T-helper 2 cell treated with Interferon-gamma antibody and Interleukin-4, amounts not matched to agents 5 μg/mL and 100 μg/mL, for 36 hours (primary cell): Measurements from ENCODE around the gene SH3YL1.

Source experiments
- DNase-seq: peaks from one replicate; pipeline ENCODE4 v3.0.0; 2021; ENCODE audit warnings: low spot score
- H3K27ac Mint-ChIP-seq: one replicate; pipeline ENCODE4 v1.8.0; 2021; ENCODE audit warnings: mild to moderate bottlenecking, mixed read lengths
- H3K27me3 Mint-ChIP-seq: one replicate; pipeline ENCODE4 v1.8.0; 2021; ENCODE audit warnings: low read depth, mixed read lengths
- H3K36me3 Mint-ChIP-seq: one replicate; pipeline ENCODE4 v1.8.0; 2021; ENCODE audit warnings: low read depth, mixed read lengths
- H3K4me1 Mint-ChIP-seq: one replicate; pipeline ENCODE4 v1.8.0; 2021; ENCODE audit warnings: low read depth, mixed read lengths
- H3K4me3 Mint-ChIP-seq: one replicate; pipeline ENCODE4 v1.8.0; 2022; ENCODE audit warnings: mild to moderate bottlenecking, moderate library complexity, mixed read lengths
- H3K9me3 Mint-ChIP-seq: one replicate; pipeline ENCODE4 v1.8.0; 2021; ENCODE audit warnings: mixed read lengths

SH3YL1 gene, protein sequence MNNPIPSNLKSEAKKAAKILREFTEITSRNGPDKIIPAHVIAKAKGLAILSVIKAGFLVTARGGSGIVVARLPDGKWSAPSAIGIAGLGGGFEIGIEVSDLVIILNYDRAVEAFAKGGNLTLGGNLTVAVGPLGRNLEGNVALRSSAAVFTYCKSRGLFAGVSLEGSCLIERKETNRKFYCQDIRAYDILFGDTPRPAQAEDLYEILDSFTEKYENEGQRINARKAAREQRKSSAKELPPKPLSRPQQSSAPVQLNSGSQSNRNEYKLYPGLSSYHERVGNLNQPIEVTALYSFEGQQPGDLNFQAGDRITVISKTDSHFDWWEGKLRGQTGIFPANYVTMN

DNA sequence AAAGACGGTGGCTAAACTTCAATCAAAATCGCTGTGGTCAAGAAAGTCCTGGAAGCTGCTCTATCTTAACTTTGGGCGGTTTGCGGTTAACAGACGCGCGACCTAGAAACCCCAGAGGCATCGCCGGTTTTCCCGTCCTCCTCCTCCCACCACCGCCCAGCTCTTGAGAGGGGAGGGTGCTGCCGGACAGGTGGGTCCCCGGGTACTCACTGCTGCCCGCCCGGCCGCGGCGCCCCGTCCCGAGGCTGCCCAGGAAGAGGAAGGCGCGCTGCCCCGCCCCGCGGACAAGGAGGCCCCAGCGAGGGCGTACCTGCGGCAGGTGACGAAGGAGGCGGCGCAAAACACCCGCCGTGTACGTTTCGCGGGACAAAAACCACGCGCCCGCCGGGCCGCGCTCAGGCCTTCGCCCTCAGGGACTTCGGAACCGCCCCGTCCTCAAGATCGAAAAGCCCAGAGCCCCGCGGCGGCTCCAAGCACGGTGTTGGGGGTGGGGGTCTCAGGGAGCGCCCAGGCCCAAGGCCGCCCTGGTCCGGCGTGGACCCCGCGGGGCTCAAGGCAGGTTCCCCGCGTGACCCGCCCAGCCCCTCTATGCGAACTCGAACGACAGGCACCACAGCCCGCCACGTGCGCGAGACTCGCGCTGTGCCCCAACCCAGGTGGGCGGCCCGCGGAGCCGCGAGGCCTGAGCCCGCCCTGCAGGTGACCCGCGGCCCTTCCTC lies at the start of gene SH3YL1:
TSS of gene SH3YL1 (minus strand) at position 259 of the 719 bp plus-strand sequence. CDS start at position 211, 48 bp downstream.
- peaks cover 5% of the 10 kb centered on the region for H3K36me3 Mint-ChIP-seq
- H3K27ac Mint-ChIP-seq = peak within 1 kb of the TSS; percentile 95
- H3K9me3 Mint-ChIP-seq = peaks cover under 1% of the 10 kb centered on the region
- peaks cover 38% of the 10 kb centered on the region for H3K4me1 Mint-ChIP-seq
- no peaks in the 10 kb centered on the region for H3K27me3 Mint-ChIP-seq
- peak; percentile 39 for DNase-seq
- peak within 1 kb of the TSS; percentile 95 for H3K4me3 Mint-ChIP-seq

- Mint-ChIP-seq H3K36me3 (no peaks in the 10 kb centered on the region), H3K9me3 (no peaks in the 10 kb centered on the region), H3K4me1 (peaks cover 4% of the 10 kb centered on the region), H3K27ac (no peak overlapping the region), H3K27me3 (no peaks in the 10 kb centered on the region), H3K4me3 (no peak overlapping the region)
- DNase-seq = no peak
Observed at GRCh38 chr2:310994-311393, 47.2 kb upstream of the SH3YL1 start.

- H3K27ac Mint-ChIP-seq = no peak overlapping the region
- no peaks in the 10 kb centered on the region for H3K36me3 Mint-ChIP-seq
- no peak overlapping the region for H3K4me3 Mint-ChIP-seq
- H3K27me3 Mint-ChIP-seq = no peaks in the 10 kb centered on the region
- DNase-seq = no peak
- H3K4me1 Mint-ChIP-seq = peaks cover 11% of the 10 kb centered on the region
- H3K9me3 Mint-ChIP-seq = no peaks in the 10 kb centered on the region
Observed at GRCh38 chr2:309954-310510, 46.2 kb upstream of the SH3YL1 start.

GRCh38 chr2:309148-309953 lies 45.5 kb upstream of the SH3YL1 start:
- H3K9me3 Mint-ChIP-seq = no peaks in the 10 kb centered on the region
- no peak overlapping the region for H3K27ac Mint-ChIP-seq
- H3K4me3 Mint-ChIP-seq = no peak overlapping the region
- no peak for DNase-seq
- H3K27me3 Mint-ChIP-seq = no peaks in the 10 kb centered on the region
- peaks cover 11% of the 10 kb centered on the region for H3K4me1 Mint-ChIP-seq
- H3K36me3 Mint-ChIP-seq = no peaks in the 10 kb centered on the region

DNA sequence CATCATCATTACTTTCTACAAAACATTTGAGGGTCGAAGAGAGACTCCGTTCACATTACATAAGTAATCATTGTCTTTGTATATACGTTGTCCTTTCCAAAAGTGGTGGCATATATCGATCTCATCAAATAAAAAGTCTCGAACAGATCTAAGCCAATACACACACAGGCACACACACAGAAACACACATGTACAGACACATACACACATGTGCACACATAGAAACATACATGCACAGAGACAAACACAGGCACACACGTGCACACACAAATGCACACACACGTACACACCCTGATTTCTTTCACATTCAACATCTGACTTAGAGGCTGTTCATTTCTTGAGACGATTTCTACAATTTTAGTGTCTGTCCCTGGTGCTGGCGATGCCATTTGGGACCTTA lies 41.5 kb upstream of the SH3YL1 start:
- Mint-ChIP-seq H3K27ac (no peak overlapping the region), H3K4me1 (peaks cover 15% of the 10 kb centered on the region), H3K4me3 (no peak overlapping the region), H3K27me3 (peaks cover 3% of the 10 kb centered on the region), H3K36me3 (no peaks in the 10 kb centered on the region), H3K9me3 (peaks cover 7% of the 10 kb centered on the region)
- no peak for DNase-seq

DNA sequence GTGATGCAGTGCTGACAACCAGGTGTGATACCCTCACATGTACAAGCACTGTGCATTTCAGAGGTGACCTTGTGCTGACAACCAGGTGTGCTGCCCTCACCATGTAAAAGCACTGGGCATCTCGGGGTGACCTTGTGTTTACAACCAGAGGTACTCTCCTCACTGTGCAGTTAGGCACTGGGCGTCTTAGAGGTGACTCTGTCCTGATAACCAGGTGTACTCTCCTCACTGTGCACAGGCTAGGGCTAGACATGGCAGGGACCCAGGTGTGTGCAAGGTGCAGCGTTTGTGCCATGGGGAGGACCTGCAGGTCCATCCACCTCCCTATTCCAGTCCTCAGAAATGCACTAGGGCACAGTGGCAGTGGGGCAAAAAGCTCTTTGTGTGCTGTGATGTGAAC lies 32.5 kb upstream of the SH3YL1 start:
- Mint-ChIP-seq H3K9me3 (peaks cover 7% of the 10 kb centered on the region), H3K4me1 (no peaks in the 10 kb centered on the region), H3K27me3 (peaks cover 35% of the 10 kb centered on the region), H3K27ac (no peak overlapping the region), H3K4me3 (no peak overlapping the region), H3K36me3 (no peaks in the 10 kb centered on the region)
- no peak for DNase-seq

DNA sequence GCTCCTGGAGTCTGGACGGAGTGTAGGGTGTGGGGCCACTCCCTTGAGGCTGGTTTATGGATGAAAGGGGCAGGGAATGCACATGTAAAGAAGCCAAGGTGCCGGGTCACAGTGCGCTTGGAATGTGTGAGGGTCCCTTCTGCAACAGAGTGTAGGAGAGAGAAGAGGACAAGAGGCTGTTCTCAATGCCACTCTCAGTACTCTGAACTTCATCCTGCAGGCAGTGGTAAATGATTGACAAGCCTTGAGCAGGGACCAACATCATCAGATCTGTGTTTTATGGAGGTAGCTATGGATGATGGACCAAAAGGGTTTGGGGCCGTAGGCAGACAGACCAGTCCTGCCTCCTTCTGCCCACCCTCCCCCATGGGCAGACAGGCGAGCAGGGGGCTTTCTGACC lies 31.3 kb upstream of the SH3YL1 start:
- H3K27ac Mint-ChIP-seq = no peak overlapping the region
- no peak overlapping the region for H3K4me3 Mint-ChIP-seq
- no peaks in the 10 kb centered on the region for H3K4me1 Mint-ChIP-seq
- no peaks in the 10 kb centered on the region for H3K9me3 Mint-ChIP-seq
- DNase-seq = no peak
- peaks cover 44% of the 10 kb centered on the region for H3K27me3 Mint-ChIP-seq
- H3K36me3 Mint-ChIP-seq = no peaks in the 10 kb centered on the region

DNA sequence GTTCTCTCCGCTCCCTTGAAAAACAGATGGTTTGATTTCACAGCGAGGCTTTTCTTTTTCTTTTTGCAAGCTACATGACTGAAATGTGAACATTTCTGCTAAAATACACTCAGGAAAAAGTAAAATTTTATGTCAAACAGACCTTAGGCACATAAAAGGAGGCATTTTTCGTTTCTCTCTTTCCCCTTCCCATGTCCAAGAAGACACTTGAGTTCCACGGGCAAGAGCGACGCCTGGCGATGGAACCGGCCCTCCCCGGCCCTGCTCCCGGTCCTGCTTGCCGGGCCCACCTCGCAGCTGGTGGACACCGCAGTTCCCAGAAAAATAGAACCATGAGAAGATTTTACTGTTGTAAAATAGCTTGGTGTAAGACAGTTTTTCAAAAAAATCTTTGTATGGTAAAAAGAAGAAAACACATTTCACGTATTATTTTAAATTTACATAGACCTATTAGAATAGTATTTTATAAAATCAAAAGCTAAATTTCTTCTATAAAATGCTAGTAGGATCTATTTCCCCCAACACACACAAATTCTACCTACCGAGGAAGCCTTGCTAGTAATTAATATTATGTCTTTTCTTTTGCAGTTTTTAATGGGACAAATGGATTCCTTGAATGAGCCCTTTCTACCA lies 26.4 kb upstream of the SH3YL1 start:
- Mint-ChIP-seq H3K4me1 (peaks cover 3% of the 10 kb centered on the region), H3K9me3 (no peaks in the 10 kb centered on the region), H3K27ac (no peak overlapping the region), H3K36me3 (peaks cover 4% of the 10 kb centered on the region), H3K4me3 (peak overlapping the region; percentile 77), H3K27me3 (peaks cover 41% of the 10 kb centered on the region)
- peak; percentile 44 for DNase-seq

DNA sequence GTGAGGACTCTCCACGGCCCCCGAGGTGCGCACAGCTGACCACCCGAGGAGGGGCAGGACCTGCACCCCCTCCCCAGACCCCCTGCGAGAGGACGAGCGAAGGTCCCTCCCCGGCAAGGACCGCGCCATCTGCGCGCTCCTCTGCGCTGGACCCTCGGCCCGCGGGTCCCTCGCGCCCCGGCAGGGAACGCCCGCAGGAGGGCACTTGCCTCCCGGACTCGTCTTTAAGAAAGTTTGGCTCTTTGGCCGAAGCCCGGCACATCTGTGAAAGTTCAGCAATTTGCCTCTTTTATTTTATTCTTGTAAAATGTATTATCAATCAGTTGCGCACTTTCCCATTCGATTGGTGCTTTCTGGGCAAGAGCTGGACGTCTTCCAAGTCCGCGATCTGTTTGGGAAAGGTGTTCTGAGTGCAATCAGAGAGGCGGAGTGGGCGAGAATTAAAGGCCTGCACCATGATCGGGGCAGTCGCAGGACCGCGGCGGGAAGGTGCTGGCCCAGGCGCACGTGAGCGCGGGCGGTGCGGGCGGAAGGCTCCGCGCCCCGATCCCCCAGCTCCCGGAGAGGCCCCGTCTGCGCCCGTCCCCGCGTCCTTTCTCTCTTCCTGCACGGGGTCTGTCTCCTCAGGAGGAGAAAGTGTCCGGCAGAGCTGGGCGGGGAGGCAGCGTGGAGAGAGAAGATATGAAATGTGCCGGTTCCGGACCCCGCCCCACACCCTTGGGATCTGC lies 25.7 kb upstream of the SH3YL1 start:
- no peak for DNase-seq
- Mint-ChIP-seq H3K4me3 (peak overlapping the region; percentile 77), H3K9me3 (no peaks in the 10 kb centered on the region), H3K36me3 (peaks cover 7% of the 10 kb centered on the region), H3K27me3 (peaks cover 43% of the 10 kb centered on the region), H3K4me1 (peaks cover 3% of the 10 kb centered on the region), H3K27ac (no peak overlapping the region)

DNA sequence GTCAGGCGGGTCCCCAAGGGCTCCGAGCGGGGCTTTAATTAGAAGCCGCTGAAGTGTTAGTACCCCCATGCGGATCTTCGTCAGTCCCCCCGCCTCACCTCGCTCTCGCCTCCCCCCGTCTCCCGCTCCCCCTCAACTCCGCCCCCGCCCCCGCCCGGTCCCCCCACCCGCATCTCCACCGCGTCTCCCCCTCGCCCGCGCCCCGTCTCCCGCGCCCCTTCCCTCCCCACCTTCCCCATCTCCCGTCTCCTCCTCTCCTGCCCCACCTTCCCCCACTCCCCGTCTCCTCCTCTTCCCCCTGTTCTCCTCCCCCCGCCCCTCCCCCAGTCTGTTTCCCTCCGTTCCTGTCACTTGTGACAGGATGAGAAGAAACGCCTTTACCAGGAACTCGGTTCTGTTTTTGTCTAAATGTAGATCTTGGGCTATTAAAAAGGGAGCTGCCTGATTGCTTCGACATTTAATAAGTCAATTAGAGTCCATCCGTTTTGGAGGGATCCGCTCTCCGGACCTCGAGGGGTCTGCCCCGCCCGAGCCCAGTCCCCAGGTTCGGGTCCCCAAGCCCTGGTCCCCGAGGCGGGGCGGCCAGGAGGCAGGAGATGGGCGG lies 25.0 kb upstream of the SH3YL1 start:
- DNase-seq = no peak
- Mint-ChIP-seq H3K9me3 (no peaks in the 10 kb centered on the region), H3K4me3 (peak overlapping the region; percentile 49), H3K27ac (no peak overlapping the region), H3K4me1 (peaks cover 3% of the 10 kb centered on the region), H3K36me3 (peaks cover 7% of the 10 kb centered on the region), H3K27me3 (peaks cover 43% of the 10 kb centered on the region)

GRCh38 chr2:287911-288757 lies 24.3 kb upstream of the SH3YL1 start, which contains the start of gene ALKAL2:
Gene ALKAL2, minus strand, starts transcription at chr2:288091. Its CDS starts 256 bp downstream, at chr2:287835.
- peaks cover 43% of the 10 kb centered on the region for H3K27me3 Mint-ChIP-seq
- H3K4me1 Mint-ChIP-seq = peaks cover 3% of the 10 kb centered on the region

DNA sequence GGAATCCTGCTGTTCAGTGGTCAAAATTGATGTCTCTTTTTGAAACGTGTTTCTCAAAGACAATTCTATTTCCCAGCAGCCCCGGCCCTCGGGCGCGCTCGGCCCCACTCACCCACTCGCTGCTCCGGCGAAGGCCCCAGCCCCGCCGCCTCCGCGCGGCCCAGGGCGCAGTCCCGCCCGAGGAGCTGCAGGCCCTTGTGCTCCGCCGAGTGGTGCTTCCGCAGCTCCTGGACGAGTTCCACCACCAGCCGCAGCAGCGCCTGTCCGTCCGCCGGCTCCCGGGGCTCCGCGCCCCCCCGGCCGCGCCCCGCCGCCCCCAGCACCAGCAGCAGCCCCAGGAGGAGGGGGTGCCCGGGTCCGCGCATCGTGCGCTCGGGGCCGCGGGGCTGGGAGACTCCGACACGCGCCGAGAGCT lies 23.6 kb upstream of the SH3YL1 start:
- Mint-ChIP-seq H3K27me3 (peaks cover 37% of the 10 kb centered on the region), H3K4me1 (peaks cover 3% of the 10 kb centered on the region), H3K36me3 (peaks cover 12% of the 10 kb centered on the region), H3K27ac (no peak overlapping the region), H3K9me3 (no peaks in the 10 kb centered on the region), H3K4me3 (no peak overlapping the region)
- no peak for DNase-seq

More at GRCh38 chr2:287911-288757, 24.3 kb upstream of the SH3YL1 start, which contains the start of gene ALKAL2:
- peak within 1 kb of the TSS; percentile 49 for H3K4me3 Mint-ChIP-seq
- peaks cover 10% of the 10 kb centered on the region for H3K36me3 Mint-ChIP-seq
- no peak within 1 kb of the TSS for H3K27ac Mint-ChIP-seq
- no peak for DNase-seq
- H3K9me3 Mint-ChIP-seq = no peaks in the 10 kb centered on the region
